ENCODE measurements around the gene ZCCHC7. TPM values are rescaled to one million over a fixed set of nuclear protein-coding genes. Genes with fewer than 3 reads are reported as not detected.

The ZCCHC7 gene
- total and polyA plus RNA-seq, 2 donors (not counting 3 experiments of a cell fraction or from before 2014, with no cell fraction given): 7.4 to 14.8 TPM

GRCh38 chr9:37335238-37335637 lies 214.9 kb downstream of the ZCCHC7 start:
- no peaks in the 10 kb centered on the region for H3K9me1 ChIP-seq (replicated peaks; ENCODE audit: control insufficient read depth, extremely low read depth, insufficient read depth, low read length)
- POLR2A ChIA-PET: no interaction called here
- H3K4me2 ChIP-seq (ENCODE audit: insufficient read depth, low read length): no peak overlapping the region
- CTCF ChIA-PET: interaction anchor here (1.0 kb wide), 1 partner anchor 462 kb away, joined by 3 read pairs; no protein-coding TSS in a partner anchor
- intact Hi-C loops (cut with micrococcal nuclease): no loop called here
- H2AFZ ChIP-seq (ENCODE audit: low read depth, low read length): no peak overlapping the region
- dilution Hi-C loops (cut with MboI; ENCODE audit: extremely low pct_ligation_motif_present, low sequenced_read_pairs): no loop called here
- H3K4me1 ChIP-seq (ENCODE audit: control insufficient read depth, extremely low read depth, insufficient read depth, low read length): no peaks in the 10 kb centered on the region
- no peak overlapping the region for H3K4me3 ChIP-seq (replicated peaks in 1 of 3; ENCODE audit: insufficient read depth in 1 of 3, low read depth in 1 of 3, low read length in 3 of 3)
- DNase-seq (ENCODE audit: low read depth, low spot score) (no peak), FAIRE-seq (no peak)
- H3K27ac ChIP-seq (ENCODE audit: insufficient read depth, low read depth, low read length): no peak overlapping the region
- no peaks in the 10 kb centered on the region for H3K79me2 ChIP-seq (ENCODE audit: control insufficient read depth, insufficient read depth, low read length)
- H3K36me3 ChIP-seq (ENCODE audit: control insufficient read depth in 2 of 2, extremely low read depth in 1 of 2, insufficient read depth in 2 of 2, low read length in 2 of 2): no peaks in the 10 kb centered on the region
- no peaks in the 10 kb centered on the region for H3K9me3 ChIP-seq (replicated peaks; ENCODE audit: control insufficient read depth, insufficient read depth, low read length)
- H3K27me3 ChIP-seq (ENCODE audit: control insufficient read depth in 2 of 2, insufficient read depth in 2 of 2, low read length in 2 of 2): no peaks in the 10 kb centered on the region
- TF ChIP-seq POLR2A (IDR thresholded peaks at IDR 0.05; ENCODE audit: low read depth, low read length): no peak
- TF ChIP-seq FOS (IDR thresholded peaks at IDR 0.05; ENCODE audit: borderline replicate concordance, insufficient read depth, low read length): no peak
- TF ChIP-seq MYC (IDR thresholded peaks at IDR 0.05; ENCODE audit: low read depth, low read length): no peak
- no peak for TF ChIP-seq POLR2AphosphoS5 (IDR thresholded peaks at IDR 0.05; ENCODE audit: insufficient read depth, low read depth, low read length)
- no peak for TF ChIP-seq CTCF (IDR thresholded peaks at IDR 0.05; ENCODE audit: extremely low read depth in 1 of 2, insufficient read depth in 1 of 2, low read depth in 1 of 2, low read length in 2 of 2)
- TF ChIP-seq MAX (IDR thresholded peaks at IDR 0.05; ENCODE audit: insufficient read depth, insufficient read length): no peak
- TF ChIP-seq JUN (IDR thresholded peaks at IDR 0.05; ENCODE audit: borderline replicate concordance, insufficient read depth, insufficient read length, low read depth): no peak
- TF ChIP-seq GATA2 (IDR thresholded peaks at IDR 0.05; ENCODE audit: insufficient read depth, insufficient read length, low read depth, low read length): no peak
- no peak for TF ChIP-seq EZH2 (IDR thresholded peaks at IDR 0.05; ENCODE audit: borderline replicate concordance, low read depth, low read length, severe bottlenecking)
- H3K9ac ChIP-seq (replicated peaks; ENCODE audit: extremely low read depth, insufficient read depth, low read length): no peak overlapping the region
- no TSS peak for BruUV-seq (replicated peaks)
- no peaks in the 10 kb centered on the region for H4K20me1 ChIP-seq (replicated peaks; ENCODE audit: control insufficient read depth, extremely low read depth, insufficient read depth, low read length)
